GM19397 (cell line): ENCODE measurements around the gene CENPX.
"Not testable (repeated sequence)": the region's sequence is repeated elsewhere in the genome, so short reads cannot be mapped to it uniquely, and the experiment has no call there.

Source experiments
- ATAC-seq: cut with Tn5 transposase; IDR thresholded peaks from one replicate; pipeline ENCODE4 v1.9.1; 2021; ENCODE audit warnings: mild to moderate bottlenecking, moderate library complexity; ENCODE audit not compliant: unreplicated experiment

Gene CENPX

DNA sequence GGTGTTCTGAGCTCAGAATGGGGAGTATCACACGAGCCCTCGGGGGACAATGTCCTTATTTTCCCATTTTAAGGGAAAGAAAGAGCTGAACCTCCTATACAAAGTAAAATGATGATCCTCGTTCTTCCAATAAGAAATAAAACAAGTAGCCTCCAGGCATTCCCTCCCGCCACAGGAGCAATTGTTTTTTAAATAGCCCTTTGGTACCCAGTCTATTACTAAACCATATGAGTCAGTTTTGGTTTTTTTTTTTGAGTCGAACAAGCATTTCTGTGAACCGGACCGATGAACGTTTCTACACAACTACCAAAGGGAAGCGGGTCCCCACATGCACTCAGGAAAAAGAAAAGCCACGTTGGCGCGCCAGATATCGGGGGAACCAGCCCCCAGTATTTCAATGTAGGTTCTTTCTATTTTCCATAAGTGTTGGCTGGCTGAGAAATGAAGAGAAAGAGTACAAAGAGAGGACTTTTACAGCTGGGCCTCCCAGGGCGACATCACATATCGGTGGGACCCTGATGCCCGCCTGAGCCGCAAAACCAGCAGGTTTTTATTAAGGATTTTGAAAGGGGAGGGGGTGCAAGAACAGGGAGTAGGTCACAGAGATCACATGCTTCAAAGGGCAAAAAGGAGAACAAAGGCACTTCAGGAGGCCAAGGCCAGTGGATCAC lies 18.6 kb upstream of the CENPX start:
- ATAC-seq, result no peak

GRCh38 chr17:82039695-82040299 lies 17.1 kb upstream of the CENPX start:
- ATAC-seq, result no peak

DNA sequence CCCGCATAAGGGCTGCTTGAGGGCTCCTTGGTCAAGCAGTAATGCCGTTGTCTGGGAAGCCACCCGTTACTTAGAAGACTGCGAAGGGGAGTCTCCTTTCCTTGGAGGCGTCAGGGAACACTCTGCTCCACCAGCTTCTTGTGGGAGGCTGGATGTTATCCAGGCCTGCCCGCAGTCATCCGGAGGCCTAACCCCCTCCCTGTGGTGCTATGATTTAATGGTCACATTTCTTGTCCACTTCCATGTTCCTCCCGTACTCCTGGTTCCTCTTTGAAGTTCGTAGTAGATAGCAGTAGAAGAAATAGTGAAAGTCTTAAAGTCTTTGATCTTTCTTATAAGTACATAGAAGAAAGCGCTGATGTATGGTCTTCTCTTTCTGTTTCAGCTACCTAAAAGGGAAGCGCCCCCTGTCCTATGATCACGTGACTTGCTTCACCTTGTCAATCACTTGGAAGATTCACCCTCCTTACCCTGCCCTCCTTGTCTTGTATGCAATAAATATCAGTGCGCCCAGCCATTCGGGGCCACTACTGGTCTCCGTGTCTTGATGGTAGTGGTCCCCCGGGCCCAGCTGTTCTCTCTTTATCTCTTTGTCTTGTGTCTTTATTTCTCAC lies 16.2 kb upstream of the CENPX start:
- not testable (repeated sequence) for ATAC-seq

DNA sequence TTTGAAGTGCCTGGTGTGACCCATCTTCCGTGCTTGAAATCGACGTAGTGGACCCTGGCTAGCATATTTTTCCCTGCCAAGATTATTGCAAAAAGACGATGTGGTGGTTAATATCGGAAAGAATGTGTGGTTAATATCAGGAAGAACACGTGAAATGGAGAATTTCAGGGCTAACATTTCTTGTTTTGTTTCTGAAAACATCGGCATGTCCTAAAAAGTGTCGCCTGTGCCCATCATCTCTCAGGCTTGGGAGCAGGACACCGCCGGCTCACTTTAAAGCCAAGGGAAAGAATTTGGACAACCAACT lies 15.2 kb upstream of the CENPX start:
- no peak for ATAC-seq

DNA sequence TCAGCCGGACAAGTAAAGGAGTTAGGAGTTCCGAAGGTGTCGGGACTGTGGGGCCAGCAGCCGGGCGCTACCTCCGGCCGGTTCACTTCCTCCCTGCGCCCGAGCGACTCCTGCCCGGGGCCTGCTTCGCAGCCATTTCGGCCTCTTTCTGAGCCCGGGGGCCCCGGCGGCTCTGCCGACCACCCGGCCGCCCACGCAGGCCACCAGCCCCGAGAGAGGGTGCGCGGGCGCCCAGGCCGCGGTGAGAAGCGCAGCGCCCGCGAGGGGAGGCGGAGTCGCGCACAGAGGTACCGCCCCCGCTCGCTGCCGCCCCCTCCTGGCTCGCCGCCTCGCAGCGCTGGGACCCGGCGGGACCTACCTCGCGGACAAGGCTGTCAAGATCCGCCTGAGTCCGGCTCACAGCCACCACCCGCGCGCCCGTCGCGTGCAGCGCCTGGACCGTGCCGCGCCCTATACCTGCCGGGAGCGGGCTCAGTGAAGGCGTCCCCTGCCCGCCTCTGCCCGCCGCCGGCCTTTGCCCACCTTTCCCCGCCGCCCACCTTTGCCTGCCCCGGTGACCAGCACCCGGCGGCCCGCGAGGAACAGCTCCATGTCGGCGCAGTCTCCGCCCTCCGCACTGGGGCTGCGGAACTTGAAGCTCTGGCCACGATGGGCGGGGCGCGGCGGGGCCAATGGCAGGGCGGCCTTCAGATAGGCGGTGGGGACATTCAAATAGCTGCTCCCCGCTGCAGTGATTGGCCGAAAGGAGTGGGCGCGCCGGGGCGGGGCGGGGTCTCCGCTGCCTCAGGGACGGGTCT lies 14.6 kb upstream of the CENPX start, which contains the start of gene DCXR:
TSS of gene DCXR (minus strand) at position 606 of the 797 bp plus-strand sequence. CDS start at position 591, 15 bp downstream.
- ATAC-seq, result peak; percentile 85

DNA sequence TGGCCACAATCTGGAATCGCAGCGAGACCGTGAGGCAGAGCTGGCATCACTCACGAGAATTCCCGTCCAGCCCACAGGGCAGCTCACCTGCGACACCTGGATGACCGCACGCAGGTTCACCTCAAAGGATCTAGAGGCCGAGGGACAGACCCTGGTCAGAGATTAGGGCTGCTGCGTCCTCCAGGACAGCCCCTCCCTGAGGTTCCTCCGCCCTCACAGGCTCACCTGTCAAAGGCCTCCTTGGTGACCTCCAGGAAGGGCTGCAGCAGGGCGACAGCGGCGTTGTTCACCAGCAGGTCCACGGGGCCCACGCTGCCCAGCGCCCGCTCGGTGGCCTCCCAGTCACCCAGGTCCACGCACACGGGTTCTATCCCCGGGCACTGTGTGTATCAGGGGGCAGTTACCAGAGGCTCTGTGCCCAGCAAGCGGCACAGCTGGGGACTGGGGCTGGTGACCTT lies 14.0 kb upstream of the CENPX start:
- no peak for ATAC-seq

GRCh38 chr17:82035956-82036633 lies 13.4 kb upstream of the CENPX start:
- no peak for ATAC-seq

DNA sequence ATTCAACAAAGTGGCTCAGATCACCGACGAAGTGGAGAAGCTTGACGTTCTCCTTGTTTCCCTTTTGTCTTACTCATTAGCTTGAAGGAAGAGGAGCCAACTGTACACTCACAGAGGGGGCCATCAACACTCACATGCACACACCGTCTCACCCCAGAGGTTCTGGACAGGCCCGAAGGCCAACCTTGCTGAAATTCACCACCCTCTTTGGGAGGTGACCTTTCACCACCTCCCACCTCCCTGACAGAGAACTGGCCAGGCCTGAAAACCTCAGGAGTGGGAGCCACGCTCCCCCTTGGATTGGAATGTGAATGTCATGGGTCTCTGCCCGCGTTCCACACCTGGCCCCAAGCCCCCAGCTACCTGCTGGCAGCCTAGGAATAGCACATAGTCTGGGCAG lies 12.8 kb upstream of the CENPX start:
- no peak for ATAC-seq

DNA sequence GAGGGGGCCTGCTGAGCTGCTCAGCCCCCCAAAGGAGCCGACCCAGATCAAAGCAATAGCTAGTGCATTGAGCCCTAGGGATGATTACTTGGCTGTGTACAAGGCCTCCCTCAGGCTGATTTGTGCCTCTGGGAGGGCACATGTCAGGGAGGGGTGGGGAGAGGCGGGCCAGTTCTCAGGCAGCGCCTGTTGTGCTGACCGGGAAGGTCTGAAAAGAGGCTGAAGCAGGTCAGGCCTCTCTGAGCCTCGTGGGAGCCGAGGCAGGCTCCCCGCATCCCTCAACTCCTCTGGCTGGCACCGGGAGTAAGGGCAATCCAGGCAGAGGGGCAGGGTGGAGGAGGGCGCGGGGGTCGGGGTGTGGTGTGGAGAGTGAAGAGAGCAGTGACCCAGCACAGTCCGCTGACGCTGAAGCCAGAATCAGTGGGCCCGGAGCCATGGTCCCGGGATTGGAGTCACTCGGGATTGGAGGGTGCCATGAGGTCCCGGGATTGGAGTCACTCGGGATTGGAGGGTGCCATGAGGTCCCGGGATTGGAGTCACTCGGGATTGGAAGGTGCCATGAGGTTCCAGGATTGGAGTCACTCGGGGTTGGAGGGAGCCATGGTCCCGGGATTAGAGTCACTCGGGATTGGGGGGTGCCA lies 11.8 kb upstream of the CENPX start:
- ATAC-seq, result no peak

DNA sequence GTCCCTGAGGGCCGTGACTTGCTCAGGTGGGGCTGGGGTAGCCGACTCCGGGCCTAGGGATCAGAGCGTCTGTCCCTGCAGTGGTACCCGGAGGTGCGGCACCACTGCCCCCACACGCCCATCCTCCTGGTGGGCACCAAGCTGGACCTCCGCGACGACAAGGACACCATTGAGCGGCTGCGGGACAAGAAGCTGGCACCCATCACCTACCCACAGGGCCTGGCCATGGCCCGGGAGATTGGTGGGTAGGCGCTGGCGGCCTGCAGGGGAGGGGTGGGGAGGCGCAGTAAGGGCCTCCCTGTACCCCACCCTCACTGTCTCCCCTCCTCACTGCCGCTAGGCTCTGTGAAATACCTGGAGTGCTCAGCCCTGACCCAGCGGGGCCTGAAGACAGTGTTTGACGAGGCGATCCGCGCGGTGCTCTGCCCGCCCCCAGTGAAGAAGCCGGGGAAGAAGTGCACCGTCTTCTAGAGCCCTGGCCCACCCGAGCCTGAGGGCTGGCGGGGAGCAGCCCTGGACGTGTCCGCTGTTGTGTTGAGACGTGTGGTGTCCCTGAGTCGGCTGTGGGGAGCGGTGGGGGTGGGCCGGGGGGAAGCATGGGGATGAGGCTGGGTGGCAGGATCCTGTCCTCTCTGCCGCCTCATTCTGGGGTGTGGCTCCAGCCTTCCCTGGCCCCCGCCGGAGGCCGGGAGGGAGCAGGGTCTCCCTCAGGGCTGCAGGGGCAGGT lies 10.8 kb upstream of the CENPX start:
- ATAC-seq, result no peak

DNA sequence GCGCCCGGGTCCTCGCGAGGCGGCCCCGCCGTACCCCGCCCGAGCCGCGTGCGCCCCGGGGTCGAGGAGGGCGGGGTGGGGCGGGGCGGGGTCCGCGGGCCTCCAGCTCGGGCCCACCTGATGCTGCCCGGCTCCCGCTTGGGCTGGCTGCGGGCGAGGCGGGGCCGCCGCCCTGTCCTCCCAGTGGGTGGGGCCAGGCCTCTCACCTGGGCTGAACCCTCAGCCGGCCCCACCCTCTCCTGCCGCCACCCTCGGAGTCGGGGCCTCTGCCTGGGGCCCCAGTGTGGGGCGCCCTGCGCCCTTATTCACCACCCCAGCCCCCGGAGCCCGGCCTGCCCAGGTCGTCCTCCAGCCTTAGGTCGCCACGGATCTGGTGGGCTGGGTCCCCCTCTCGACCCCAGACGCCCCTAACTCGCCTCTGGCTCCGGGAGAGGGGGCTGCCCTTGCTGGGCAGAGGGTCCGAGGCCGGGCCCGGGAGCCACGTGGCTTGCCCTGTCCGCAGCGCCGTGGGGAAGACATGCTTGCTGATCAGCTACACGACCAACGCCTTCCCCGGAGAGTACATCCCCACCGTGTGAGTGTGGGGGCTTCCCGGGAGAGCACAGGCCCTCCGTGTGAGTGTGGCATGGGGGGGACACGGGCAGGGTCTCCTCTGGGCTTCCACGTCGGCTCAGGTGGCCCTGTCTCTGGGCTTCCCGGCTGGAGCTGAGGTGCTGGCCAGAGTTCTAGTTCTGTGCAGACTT lies 9.4 kb upstream of the CENPX start:
- ATAC-seq, result no peak

DNA sequence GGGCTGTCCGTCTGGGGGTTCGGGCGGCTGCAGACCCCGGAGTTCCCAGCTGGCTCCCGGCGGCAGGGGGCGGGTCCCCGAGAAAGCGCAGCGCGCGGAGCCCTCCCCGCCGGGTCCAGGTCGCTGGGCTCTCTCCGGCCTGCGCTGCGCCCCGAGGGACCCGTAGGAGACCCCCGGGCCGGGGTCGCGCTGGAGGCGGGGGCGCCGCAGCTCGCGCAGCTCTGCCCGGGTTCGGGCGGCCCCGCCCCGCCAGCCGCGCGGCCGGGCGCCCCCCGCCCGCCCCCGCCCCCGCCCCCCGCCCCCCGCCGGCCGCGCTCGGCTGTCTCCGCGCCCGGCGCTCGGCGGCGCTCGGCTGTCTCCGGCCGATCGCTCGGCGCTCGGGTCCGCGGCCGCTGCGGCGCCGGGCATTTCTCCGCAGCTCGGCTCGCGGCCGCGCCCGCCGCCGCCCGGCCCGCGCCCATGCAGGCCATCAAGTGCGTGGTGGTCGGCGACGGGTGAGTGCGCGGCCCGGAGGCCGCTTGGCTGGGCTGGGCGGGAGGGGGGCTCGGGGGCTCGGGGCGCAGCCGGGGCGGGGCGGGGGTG lies 8.7 kb upstream of the CENPX start, which contains the start of gene RAC3:
TSS of gene RAC3 (plus strand) at position 376 of the 582 bp plus-strand sequence. CDS start at position 460, 84 bp downstream.
- ATAC-seq, result no peak

- ATAC-seq, result no peak
These were observed 8.0 kb upstream of the CENPX start for GRCh38 chr17:82030470-82031302.

GRCh38 chr17:82029990-82030469 lies 7.4 kb upstream of the CENPX start:
- ATAC-seq, result no peak

- ATAC-seq, result no peak
These were observed 6.7 kb upstream of the CENPX start for GRCh38 chr17:82029391-82029790.

- no peak for ATAC-seq
These were observed 6.3 kb upstream of the CENPX start for GRCh38 chr17:82028966-82029365.

DNA sequence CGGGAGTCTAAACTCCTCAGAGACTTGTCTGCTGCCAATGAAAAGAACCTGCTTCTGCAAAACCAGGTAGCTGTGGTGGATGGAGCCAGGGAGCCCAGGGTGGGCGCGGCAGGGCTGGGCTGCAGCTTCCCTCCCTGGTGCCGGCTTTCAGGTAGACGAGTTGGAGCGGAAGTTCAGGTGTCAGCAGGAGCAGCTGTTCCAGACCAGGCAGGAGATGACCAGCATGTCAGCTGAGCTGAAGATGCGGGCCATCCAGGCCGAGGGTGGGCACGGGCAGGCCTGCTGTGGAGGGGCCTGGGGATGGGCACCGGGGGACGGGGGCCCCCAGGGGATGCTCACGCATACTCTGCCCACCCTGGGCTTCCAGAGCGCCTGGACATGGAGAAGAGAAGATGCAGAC lies 5.6 kb upstream of the CENPX start:
- ATAC-seq, result no peak
